NCI-H510A (cell line): Measurements from ENCODE around the gene SMCR8.
"Not testable (repeated sequence)": the region's sequence is repeated elsewhere in the genome, so short reads cannot be mapped to it uniquely, and the experiment has no call there.

Experiments used
- DNase-seq: peaks from one replicate; lab custom pipeline; 2025; lab: John Stamatoyannopoulos, UW

SMCR8 gene, protein sequence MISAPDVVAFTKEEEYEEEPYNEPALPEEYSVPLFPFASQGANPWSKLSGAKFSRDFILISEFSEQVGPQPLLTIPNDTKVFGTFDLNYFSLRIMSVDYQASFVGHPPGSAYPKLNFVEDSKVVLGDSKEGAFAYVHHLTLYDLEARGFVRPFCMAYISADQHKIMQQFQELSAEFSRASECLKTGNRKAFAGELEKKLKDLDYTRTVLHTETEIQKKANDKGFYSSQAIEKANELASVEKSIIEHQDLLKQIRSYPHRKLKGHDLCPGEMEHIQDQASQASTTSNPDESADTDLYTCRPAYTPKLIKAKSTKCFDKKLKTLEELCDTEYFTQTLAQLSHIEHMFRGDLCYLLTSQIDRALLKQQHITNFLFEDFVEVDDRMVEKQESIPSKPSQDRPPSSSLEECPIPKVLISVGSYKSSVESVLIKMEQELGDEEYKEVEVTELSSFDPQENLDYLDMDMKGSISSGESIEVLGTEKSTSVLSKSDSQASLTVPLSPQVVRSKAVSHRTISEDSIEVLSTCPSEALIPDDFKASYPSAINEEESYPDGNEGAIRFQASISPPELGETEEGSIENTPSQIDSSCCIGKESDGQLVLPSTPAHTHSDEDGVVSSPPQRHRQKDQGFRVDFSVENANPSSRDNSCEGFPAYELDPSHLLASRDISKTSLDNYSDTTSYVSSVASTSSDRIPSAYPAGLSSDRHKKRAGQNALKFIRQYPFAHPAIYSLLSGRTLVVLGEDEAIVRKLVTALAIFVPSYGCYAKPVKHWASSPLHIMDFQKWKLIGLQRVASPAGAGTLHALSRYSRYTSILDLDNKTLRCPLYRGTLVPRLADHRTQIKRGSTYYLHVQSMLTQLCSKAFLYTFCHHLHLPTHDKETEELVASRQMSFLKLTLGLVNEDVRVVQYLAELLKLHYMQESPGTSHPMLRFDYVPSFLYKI

DNA sequence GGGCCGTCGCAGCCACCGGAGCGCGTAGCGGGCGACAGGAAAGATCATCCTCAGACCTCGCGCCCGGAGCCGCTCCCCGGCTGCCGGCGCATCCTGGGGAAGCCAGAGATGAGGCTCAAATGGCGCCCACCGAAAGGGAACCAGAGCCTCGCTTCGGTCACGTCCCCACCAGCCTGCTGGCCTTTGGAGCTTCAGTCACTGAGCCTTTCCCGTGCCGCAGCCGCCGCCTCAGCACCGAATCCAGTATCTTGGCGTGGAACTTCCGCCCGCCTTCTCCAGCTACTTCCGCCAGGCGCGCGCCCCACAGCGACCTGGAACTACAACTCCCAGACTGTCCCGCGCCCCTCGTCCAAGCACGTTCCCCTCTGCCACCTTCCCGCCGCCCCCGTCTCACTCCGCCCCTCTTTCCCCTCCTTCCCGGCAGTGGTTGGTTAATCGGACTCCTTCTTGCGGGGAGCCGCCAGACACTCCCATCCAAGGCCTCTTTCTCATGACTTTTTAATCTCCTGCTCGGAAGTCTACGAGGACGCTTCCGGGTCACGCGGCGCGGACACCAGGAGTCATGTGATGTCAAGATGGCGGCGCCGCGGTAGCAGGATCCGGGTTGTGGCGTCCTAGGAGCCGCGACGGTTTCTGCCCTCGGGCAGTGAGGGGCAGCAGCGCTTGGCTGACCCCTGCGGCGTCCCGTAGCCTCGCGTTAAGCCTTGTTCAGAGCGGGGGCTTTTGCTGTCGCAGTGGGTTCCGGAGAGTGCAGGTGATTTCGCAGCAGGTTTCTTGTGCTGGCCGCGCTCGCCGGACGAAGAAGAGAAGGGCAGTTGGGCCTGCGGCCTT is at the start of gene SMCR8, which contains the start of gene TOP3A:
SMCR8 (plus strand) TSS at position 563 of the 831 bp plus-strand sequence. CDS start 497 bp downstream, outside the sequence.
TOP3A (minus strand) TSS at position 264 of the 831 bp plus-strand sequence; CDS start at position 48, 216 bp downstream.
- DNase-seq = peak; percentile 94

DNA sequence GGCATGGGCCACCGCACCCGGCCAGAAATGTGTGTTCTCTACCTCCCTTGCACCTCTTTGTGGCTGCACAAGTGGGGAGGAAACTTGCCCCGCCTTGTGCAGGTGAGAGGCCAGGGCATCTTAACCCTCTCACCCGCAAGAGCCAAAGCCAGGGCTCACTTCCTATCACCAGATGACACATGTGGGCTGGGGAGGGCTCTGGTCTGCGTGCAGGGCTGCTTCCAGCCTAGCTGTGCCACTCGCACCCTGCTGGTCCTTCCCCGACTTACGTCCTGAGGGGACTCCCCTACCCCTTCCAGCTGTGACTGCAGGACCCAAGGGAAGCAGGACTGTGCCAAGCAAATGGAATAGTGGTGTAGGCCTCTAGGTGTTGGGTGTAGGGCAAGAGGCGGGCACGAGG is 47.7 kb upstream of the SMCR8 start:
- DNase-seq = no peak

DNA sequence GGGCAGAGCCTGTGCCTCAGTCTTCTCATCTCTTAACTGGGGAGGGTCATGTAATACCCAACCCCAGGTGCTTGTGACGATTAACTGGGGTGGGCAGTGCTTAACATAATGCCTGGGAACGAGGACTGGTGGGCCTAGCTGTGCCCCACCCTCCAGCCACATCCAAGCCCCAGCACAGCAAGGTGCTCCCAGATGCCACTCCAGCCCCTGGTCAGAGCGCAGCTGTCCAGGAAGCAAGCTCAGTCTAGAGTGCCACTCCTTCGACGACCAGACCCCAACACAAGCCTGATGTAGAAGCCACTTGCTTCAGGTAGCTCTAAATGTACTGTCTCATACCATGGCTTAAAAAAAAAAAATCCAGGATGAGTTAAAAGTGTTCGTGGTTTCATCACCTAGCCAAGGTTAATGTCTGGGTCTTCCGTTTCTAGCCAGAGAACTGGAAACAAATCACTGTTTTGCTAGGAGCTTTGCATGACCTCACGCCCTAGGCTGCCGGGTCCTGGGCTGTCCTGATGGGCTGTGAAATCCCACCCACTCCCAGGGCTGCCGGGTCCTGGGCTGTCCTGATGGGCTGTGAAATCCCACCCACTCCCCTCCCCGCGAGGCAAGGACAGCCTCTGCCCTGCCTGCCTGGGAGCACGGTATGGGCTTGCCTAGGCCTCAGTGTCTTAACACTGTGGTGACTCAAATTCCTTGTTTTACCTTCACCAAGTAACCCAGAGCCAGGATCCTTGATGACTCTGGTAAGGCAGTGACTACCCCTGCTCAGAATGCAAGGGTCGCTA is 47.0 kb upstream of the SMCR8 start:
- DNase-seq = no peak

DNA sequence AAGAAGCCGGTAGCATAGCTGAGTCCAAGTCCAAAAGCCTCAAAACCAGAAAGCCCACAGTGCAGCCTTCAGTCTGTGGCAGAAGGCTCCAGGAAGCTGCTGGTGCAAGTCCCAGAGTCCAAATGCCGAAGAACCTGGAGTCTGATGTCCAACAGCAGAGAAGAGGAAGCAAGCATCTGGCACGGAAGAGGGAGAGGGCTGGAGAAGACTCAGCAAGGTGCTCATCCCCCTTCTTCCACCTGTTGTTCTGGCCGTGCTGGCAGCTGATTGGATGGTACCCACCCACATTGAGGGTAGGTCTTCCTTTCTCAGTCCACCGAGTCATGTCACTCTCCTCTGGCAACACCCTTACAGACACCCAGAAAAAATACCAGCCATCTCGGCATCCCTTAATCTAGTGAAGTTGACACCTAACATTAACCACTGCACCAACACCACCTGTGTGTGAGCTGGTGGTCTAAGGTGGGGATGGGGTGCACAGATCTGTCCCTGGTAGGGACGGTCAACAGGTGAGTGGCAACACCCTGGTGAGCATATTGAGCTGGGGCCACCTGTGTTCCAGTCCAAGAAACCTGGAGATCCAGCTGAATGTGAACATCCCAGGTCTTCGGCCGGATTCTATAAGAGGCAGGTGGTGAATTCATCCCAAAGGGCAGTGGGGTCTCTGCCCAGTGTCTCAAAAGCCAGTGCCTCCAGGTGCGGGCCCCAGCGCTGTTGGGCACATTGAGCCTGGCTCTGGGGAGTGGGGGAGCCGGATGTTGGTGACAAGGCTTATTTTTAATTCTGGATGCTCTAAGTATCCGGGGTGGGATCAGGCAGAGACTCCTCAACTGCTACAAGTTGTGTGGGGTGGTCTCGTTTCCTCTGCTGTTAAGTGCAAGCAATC is 44.8 kb upstream of the SMCR8 start:
- no peak for DNase-seq

DNA sequence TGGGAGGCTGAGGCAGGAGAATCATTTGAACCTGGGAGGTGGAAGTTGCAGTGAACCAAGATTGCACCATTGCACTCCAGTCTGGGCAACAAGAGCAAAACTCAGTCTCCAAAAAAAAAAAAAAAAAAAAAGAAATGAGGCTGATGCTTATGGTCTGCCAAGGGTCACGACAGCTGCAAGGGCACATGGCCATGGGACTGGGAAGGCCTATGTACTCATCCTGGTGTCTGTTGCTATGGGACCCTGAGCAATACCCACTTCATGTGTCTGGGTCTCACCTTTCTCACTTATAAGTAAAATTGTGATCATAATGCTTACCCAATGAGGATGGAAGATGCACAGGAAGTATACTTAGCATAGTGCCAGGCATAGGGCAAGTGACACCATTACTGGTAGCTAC is 38.0 kb upstream of the SMCR8 start:
- no peak for DNase-seq

DNA sequence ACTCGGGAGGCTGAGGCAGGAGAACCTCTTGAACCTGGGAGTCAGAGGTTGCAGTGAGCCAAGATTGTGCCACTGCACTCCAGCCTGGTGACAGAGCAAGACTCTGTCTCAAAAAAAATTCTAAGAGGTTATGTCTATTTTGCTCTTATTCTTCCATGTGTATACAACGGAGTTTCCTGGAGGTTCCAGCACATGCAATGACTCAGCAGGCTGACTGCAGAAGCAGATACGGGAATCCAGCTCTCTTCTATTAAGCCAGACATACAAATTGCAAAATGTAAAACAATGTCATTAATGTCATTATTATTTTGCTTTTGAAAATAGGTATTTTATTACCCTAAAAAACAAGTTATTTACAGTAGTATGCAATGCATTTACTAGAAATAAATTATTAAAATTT is 36.2 kb upstream of the SMCR8 start:
- no peak for DNase-seq

DNA sequence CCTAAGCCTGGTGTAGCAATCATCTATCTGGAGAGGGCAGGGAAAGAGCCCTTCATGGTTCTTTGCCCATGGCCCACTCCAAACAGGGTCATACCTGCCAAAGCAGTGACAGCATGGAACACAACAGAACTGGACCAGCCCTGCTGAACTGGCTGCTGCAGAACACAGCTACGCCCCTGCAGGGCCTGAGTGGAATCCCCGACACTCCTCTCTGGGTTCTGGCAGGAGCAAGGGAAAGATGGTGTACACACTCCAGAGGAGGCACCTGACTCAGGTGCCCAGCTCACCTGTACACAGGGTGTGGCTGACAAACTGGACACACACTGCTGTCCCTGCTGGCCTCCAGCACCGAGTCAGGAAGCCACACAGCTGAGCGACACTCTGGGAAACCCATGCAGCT is 34.8 kb upstream of the SMCR8 start:
- DNase-seq = no peak

DNA sequence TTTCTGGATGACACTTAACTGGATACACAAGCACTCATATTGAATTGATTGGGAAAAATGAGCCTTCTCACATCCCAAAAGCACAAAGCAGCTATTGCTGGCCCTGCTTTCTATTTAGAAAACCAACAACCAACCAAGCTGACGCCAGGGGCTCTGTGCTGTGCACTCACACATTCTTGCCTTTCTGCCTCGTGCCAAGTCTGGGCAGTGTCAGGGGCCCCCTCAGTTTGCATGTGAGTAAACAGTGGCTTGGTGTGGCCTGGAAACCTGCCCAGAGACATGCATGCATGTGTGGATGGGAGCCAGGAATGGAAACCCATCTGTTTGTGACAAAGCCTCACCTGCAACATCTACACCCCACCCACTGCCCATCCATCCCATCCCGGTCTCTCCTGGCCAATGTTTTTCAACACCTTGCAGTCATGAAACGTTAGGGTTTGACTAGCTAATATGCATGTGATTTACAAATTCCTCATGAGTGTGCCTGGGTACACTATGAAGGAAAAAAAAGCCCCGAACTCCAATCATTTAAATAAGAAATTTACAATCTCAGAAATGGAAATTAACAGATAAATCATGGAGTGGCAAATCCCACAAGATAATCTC is 34.2 kb upstream of the SMCR8 start:
- DNase-seq = no peak

DNA sequence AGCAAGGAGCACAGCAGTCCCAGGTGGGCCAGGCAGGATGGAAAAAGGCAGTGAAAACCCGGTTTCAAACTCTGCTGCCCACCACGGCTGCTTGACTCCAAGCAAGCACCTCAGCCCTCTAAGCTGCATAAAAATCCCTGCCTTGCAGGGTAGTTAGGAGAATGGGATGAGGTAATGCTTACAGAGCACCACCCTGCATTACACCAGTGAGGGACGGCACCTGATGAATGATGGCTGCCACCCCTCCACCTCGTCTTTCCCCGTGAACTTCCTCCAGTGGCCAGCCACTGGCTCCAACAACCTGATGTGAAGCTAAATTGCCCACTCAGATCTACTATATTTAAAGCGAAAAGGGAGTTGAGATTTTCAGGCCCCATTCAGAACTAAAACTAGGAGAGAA is 33.3 kb upstream of the SMCR8 start:
- DNase-seq = no peak

DNA sequence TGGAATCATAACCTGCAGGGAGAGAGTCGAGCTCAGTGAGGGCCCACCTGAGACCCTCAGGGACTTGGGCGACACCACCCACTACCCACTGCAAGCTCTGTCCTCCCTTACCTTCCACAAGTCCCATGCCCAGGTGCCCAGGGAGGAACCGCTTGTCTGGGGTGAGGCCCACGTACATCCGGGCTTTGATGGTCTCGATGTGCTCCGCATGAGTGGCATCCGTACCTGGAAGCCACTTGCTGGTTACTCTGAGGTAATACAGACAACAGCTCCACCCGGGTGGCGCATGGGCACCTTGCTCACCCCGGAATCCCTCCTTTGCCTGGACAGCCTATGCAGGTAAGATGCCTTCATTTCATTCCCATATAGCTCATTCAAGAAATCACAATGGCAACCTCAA is 29.8 kb upstream of the SMCR8 start:
- no peak for DNase-seq

DNA sequence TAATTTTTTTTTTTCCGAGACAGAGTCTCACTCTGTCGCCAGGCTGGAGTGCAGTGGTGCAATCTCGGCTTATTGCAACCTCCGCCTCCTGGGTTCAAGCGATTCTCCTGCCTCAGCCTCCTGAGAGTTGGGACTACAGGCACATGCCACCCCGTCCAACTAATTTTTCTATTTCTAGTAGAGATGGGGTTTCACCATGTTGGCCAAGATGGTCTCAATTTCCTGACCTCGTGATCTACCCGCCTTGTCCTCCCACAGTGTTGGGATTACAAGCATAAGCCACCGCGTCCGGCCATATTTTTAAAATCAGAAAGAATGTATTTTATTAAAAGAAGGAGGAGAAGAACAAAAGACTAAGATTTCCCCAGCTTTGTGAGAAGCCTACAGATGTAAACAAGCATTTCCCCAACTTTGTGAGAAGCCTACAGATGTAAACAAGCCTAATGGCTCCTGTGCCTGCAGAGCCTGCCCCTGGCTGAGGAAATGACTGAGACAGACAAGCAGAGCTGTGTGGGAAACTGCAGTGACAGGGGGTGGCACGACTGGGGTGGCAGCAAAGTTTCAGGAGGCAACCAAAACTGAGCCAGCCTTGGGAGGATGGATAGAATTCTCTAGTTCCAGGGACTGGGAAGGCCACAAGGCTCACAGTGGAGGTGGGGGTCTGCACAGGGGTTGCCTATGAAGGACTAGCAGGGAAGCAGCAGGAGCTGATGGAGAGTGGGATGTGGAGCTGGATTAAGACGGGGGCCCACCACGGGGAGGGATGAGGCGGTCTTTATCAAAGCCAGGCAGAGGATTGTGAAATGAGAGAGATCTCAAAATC is 23.2 kb upstream of the SMCR8 start:
- DNase-seq = no peak

DNA sequence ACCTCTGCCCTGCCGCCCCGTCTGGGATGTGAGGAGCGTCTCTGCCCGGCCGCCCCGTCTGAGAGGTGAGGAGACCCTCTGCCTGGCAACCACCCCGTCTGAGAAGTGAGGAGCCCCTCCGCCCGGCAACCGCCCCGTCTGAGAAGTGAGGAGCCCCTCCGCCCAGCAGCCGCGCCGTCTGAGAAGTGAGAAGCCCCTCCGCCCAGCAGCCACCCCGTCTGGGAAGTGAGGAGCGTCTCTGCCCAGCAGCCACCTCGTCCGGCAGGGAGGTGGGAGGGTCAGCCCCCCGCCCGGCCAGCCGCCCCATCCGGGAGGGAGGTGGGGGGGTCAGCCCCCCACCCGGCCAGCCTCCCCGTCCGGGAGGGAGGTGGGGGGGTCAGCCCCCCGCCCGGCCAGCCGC is 17.0 kb upstream of the SMCR8 start:
- DNase-seq = not testable (repeated sequence)

DNA sequence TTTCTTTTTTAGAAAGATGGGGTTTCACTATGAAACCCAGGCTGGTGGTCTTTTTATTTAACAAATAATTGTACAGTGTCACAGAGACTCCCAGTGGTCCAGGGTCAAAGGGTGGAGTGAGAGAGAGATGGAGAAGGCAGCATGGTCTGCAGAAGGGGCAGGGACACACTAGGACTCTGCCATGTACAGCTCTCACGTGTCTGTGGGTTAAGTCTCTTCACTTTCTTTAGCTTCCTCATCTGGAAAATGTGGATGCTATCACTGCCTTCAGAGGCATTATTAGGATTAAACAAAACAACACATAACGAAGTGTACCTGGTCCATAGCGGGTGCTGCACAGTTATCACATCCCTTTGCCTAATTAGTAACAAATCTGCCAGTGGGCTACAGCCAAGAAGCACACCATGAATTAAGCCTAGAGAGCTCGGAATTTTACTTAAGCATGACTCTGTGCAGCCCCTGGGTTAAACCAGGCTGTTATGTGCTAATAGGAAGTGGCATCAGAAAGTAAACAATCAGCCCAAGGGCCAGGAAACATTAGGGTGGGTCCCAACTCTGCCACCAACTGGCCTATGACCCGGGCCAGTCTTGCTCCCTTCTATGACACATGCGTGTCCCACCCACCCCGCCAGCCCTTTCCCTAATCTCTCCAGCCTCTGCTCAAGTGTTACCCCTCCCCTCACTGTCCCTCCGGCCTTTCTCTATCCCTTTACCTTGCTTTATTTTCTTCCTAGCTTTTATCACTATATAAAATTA is 14.2 kb upstream of the SMCR8 start:
- no peak for DNase-seq

DNA sequence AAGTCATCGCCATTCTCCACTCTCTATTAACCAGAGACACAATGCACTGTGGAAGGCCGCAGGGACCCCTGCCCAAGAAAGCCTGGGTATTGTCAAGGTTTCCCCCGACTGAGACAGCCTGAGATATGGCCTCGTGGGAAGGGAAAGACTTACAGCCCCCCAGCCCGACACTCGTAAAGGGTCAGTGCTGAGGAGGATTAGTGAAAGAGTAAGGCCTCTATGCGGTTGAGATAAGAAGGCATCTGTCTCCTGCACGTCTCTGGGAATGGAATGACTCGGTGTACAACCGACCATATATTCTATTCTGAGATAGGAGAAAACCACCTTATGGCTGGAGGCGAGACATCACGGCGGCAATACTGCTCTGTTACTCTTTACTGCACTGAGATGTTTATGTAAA is 11.9 kb upstream of the SMCR8 start:
- DNase-seq = not testable (repeated sequence)

DNA sequence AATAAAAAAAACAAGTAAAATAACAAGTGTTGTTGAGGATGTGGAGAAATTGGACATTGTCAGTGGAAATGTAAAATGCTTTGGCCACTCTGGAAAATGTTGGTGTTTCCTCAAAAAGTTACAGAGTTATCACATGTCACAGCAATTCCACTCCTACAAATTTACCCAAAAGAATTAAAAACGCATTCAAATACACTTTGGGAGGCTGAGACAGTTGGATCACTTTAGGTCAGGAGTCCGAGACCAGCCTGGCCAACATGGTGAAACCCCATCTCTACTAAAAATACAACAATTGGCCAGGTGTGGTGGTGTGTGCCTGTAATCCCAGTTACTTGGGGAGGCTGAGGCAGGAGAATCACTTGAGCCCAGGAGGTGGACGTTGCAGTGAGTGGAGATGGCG is 5.9 kb upstream of the SMCR8 start:
- no peak for DNase-seq

DNA sequence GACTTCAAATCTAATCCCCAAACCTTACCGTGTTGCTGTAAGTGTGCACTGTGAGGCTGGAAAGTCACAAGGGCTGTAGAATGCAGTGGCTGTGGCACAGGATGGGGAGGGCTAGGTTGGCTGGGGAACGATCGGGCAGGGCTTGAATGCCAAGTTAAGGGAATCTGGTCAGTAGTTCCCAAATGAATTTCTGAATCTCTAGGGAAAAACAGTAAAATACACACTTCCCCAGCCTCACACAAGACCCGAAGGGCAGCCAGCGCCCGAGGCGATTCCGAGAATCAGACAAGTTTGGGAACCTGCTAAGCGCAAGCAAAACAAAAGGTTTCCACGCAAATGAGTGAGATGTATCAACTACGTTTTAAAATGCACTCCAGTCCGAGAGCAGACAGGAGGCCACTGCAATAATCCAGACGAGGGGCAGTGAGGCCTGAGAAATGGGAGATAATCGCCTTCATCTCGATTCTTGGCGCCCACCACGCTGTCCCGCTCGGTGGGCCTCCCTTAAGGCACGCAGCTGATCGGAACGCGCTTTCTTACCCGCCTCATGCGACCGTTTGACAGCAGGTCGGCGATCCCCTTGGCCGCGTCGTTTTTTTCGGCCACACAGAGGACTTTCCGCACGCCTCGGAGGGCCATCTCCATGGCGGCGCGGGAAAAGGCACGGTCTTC is 898 bp upstream of the SMCR8 start:
- no peak for DNase-seq

DNA sequence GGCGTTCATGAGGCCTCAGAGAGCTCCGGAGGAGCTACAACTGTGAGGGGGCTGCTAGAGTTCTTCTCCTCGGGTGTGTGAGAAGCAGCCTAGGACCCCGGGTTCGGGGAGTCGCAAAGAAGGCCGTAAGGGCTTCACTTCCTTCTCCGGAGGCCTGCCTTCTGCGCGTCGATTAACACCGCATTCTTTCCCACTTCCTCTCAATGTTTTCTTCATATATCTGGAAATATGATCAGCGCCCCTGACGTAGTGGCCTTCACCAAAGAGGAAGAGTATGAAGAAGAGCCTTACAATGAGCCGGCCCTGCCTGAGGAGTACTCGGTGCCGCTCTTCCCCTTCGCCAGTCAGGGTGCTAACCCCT is 449 bp downstream of the SMCR8 start:
- DNase-seq = no peak

DNA sequence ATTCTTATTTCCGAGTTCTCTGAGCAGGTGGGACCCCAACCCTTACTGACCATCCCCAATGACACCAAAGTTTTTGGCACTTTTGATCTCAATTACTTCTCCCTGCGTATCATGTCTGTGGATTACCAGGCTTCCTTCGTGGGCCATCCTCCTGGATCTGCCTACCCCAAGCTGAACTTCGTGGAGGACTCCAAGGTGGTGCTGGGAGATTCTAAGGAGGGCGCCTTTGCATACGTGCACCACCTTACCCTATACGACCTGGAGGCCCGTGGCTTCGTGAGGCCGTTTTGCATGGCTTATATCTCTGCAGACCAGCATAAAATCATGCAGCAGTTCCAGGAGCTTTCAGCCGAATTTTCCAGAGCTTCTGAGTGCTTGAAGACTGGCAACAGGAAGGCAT is 868 bp downstream of the SMCR8 start:
- DNase-seq = no peak
